Duodenal mucosa (tissue), 2 donors: ENCODE measurements around the gene SH3BGR.

Experiments used
- H3K27ac ChIP-seq: one replicate; pipeline ENCODE4 v1.7.0; 2013; ENCODE audit warnings: low read depth, low read length
- H3K27me3 ChIP-seq, 2 donors: one replicate each; pipeline ENCODE4 v1.7.0; 2013; ENCODE audit warnings: low read length in 2 of 2, control low read depth in 1 of 2; ENCODE audit not compliant: insufficient read depth in 2 of 2, control insufficient read depth in 1 of 2
- H3K36me3 ChIP-seq, 2 donors: one replicate each; pipeline ENCODE4 v1.7.0; 2013; ENCODE audit warnings: low read length in 2 of 2, control low read depth in 1 of 2; ENCODE audit not compliant: insufficient read depth in 2 of 2, control insufficient read depth in 1 of 2
- H3K4me1 ChIP-seq, 2 donors: one replicate each; pipeline ENCODE4 v1.7.0; 2013; ENCODE audit warnings: low read length in 2 of 2, control low read depth in 1 of 2; ENCODE audit not compliant: insufficient read depth in 2 of 2, control insufficient read depth in 1 of 2
- H3K4me3 ChIP-seq, 2 donors: one replicate each; pipeline ENCODE4 v1.7.0; 2013; ENCODE audit warnings: low read length in 2 of 2, low read depth in 1 of 2
- H3K9ac ChIP-seq, 2 donors: one replicate each; pipeline ENCODE4 v1.7.0; 2013; ENCODE audit warnings: low read length in 2 of 2, low read depth in 1 of 2
- H3K9me3 ChIP-seq, 2 donors: one replicate each; pipeline ENCODE4 v1.7.0; 2013; ENCODE audit warnings: low read length in 2 of 2, control low read depth in 1 of 2; ENCODE audit not compliant: control insufficient read depth in 1 of 2

SH3BGR gene

GRCh38 chr21:39564200-39564599 lies 112.4 kb downstream of the SH3BGR start:
- no peak overlapping the region for H3K4me3 ChIP-seq
- H3K27ac ChIP-seq: no peak overlapping the region
- H3K9ac ChIP-seq: no peak overlapping the region
- peaks cover 12 to 23% of the 10 kb centered on the region in 2 donors for H3K4me1 ChIP-seq
- H3K27me3 ChIP-seq: no peaks in the 10 kb centered on the region
- no peaks in the 10 kb centered on the region for H3K36me3 ChIP-seq
- no peaks in the 10 kb centered on the region for H3K9me3 ChIP-seq
